Stimulated activated CD4-positive, alpha-beta T cell treated with anti-CD3 and anti-CD28 coated beads, Interleukin-4, amount 100 ng/mL, for 24 hours (primary cell): ENCODE data around the gene TEFM.
"Not testable (repeated sequence)": the region's sequence is repeated elsewhere in the genome, so short reads cannot be mapped to it uniquely, and the experiment has no call there.

Source experiments
- DNase-seq: peaks from one replicate; pipeline ENCODE4 v3.0.0-alpha.2; 2020

TEFM gene

GRCh38 chr17:30920683-30921543 is 14.9 kb upstream of the TEFM start:
- DNase-seq = no peak

GRCh38 chr17:30920282-30920681 is 14.2 kb upstream of the TEFM start:
- DNase-seq = no peak

- no peak for DNase-seq
Observed at GRCh38 chr17:30917050-30917449, 11.0 kb upstream of the TEFM start.

DNA sequence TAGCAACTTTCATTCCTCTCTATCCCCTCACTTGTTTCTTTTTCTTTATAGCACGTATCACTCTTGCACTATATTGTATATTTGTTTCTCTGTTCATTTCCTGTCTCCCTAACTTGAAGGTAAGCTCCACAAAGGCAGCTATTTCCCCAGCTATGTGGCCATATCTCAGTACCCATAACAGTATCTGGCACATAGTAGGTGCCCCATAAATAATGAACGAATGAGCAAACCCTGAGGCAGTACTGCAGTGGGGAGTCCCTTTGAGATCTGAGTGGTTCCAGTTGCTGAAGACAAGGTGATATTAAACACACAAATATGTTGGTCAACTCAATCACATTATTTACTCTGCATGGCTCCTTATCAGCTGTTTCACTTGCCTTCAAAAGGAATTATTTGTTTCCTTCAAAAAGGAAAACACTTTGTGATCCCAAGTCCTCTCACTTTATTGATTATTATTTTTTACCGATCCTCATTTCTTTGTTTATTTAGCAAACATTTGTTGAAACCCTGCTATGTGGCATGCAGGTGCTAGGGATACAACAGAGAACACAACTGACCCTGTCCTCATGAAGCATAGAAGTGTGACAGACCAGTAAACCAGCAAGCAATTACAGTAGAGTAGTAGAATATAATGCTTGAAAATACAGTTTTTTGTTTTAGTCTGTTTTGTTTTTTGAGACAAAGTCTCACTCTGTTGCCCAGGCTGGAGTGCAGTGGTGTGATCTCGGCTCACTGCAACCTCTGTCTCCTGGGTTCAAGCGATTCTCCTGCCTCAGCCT is 10.0 kb upstream of the TEFM start:
- DNase-seq = no peak

DNA sequence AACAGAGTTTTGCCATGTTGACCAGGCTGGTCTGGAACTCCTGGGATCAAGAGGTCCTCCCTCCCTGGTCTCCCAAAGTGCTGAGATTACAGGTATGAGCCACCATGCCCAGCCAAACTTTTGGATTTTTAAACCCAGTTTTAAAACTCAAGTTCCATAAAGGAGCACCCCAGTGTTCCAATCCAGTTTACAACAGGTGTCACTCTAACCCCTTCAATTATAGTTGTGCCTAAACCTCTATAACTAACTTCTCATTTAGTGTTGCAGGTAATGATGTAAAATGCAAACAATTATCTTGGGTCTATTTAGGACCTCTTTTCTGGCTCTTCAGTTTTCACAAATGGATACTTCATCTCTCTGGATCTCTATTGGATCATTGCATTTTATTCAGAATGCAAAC is 7.9 kb upstream of the TEFM start:
- no peak for DNase-seq

GRCh38 chr17:30910151-30910550 is 4.1 kb upstream of the TEFM start:
- not testable (repeated sequence) for DNase-seq

DNA sequence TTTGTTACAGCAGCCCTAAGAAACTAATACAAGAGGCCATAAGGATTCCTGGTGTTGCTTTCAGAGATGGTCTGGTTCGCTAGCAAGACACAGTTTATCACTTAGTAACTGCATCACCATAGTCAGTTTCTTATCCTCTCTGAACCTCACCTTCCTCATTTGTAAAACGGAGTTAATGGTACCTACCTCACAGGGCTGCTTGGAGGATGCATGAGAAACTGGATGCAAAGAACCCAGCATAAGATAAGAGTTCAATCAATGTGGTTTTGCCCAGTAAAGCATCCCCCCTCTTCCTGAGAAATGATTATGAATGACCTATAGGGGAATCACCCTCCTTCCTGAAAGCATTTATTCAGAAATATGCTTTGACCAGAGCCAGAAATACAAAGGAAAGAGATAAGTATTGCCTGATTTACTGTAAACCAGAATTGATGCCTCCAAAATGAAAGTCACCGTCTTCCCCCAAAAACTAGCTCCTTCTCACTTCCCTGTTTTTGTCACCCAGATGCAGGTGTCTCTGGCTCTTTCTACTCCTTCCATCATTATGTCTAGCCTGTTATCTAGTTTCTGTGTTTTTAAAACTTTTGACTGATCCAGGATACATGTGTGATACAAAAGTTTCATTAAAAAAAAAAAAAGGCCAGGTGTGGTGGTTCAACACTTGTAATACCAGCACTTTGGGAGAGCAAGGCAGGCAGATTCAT is 2.8 kb upstream of the TEFM start:
- DNase-seq = no peak

DNA sequence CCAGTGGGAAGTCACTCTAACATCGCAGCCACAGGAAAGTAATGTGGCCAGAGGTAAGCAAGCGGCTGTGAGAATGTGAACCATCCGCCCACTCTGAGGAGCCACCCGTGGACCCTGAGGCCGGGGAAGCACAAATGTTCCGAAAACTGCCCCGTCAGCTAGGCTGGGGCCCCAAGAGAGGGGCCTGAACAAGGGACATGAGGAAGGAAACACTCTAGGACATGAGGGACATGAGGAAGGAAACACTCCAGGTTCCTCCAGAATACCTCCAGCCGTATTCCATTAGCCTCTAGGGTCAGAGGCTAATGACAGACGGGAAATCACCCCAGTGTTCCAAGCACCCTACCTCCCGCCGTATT is 317 bp downstream of the TEFM start:
- DNase-seq = peak; percentile 5

DNA sequence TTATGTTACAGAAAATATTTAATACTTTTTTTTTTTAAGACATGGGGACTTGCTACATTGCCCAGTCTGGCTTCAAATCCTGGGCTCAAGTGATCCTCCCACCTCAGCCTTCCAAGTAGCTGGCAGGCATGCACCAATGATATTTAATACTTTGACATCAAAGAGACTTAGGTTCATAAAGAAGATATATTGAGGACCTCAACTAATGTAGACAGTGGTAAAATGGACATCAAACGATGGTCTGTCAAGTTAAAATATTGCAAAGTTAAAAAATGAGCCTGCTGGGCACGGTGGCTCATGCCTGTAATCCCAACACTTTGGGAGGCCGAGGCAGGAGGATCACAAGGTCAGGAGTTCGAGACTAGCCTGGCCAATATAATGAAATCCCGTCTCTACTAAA is 8.7 kb downstream of the TEFM start:
- DNase-seq = no peak

DNA sequence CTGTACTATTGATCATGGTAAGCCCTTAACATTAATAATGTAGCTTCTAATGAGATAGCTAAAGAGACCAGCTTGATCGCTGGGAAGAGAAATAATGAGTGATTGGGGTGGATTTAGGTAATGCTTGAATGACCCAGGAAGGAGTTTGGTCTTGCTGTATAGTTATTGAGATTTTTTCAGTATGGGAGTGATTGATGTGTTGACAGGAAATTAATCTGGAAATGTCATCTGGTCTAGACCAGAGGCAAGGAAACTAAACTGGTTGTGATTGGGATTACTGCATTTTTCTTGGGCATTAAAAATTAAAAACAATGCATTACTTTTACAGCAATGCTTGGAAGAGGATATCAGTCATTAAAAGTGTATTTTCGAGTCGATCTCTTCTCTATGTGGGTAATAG is 11.8 kb downstream of the TEFM start:
- no peak for DNase-seq

DNA sequence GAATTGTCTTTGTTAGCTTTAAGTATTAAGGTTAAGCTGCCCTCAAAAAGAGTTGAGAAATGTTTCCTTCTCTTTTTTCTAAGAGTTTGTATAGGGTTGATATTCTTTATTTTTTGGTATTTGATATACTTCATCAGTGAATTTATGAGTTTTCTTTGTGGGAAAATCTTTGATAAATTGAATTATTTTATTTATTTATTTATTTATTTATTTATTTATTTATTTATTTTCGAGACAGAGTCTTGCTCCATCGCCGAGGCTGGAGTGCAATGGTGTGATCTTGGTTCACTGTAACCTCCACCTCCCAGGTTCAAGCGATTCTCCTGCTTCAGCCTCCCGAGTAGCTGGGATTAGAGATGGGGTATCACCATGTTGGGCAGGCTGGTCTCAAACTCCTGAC is 19.9 kb downstream of the TEFM start:
- DNase-seq = no peak

- no peak for DNase-seq
Observed at GRCh38 chr17:30869005-30869404, 37.0 kb downstream of the TEFM start.

DNA sequence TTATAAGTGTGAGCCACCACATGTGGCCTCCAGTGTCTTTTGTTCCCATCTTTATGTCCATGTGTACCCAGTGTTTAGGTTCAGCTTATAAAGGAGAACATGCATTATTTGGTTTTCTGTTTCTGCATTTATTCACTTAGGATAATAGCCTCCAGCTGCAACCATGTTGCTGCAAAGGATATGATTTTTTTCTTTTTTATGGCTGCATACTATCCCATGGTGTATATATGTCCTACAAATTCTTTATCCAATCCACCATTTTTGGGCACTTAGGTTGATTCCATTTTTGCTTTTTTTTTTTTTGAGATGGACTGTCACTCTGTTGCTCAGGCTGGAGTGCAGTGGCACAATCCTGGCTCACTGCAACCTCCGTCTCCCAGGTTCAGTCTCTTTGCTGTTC is 41.4 kb downstream of the TEFM start:
- no peak for DNase-seq

DNA sequence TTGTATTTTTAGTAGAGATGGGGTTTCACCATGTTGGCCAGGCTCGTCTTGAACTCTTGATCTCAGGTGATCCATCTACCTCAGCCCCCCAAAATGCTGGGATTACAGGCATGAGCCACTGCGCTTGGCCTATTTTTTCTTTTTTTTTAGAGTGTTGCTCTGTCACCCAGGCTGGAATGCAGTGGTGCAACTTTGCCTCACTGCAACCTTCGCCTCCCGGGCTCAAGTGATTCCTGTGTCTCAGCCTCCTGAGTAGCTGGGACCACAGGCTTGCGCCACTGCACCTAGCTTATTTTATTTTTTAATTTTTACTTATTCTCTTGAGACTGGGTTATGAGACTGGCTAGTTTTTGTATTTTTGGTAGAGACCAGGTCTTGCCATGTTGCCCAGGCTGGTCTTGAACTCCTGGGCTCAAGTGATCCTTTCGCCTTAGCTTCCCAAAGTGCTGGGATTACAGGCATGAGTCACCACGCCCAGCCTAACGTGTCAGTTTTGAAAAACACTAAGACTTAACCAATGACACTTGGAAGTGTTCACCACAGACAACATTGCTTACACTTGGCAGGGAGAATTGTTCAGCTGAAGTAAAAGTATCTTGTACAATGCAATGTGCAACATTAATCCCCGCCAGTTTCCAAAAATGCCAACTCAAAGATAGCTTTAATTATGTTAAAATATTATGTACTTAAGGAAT is 47.3 kb downstream of the TEFM start:
- DNase-seq = no peak

- DNase-seq = no peak
Observed at GRCh38 chr17:30854146-30854545, 51.9 kb downstream of the TEFM start.
